ENCODE results near the gene GBGT1.

DNA sequence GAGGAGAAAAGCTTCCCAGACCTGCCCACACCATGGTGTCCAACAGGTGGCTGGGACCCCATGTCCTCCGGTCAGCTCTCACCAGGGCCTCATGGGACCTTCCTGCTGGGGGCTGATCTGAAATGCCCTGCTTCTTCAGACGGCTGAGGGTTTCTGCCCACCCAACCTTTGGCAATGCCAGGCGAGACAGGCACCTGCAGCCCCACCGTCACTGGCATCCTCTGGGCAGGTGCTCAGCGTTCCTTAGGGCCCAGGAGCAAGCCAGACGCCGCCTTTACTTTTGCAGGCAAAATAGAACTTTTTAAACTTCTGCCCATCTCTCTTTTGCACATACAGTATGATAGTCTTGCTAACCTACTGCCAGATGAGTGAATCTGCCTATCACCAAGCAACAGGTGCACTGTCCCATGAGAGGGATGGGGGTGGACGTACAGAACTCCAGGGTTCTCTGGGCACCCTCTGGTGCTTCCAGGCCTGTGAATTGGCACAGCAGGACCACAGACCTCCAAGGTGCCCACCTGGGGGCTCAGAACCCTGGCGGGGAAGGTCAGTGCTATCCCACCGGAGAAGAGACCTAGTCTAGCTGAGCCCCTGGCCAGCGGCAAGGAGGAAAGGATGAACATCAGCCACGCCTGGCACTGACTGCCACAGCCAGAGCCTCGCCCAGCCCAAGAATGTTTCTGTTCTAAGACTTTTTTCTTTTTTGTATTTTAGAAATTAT is 37.9 kb upstream of the GBGT1 start:
- TF ChIP-seq POLR2A (IDR thresholded peaks at IDR 0.05; ENCODE audit: low read depth, low read length) (no peak), POLR2AphosphoS5 (IDR thresholded peaks at IDR 0.05; ENCODE audit: low read depth, low read length) (no peak), TAF1 (IDR thresholded peaks at IDR 0.05; ENCODE audit: borderline replicate concordance, low read depth, low read length) (no peak)
